PFSK-1 (cell line): Measurements from ENCODE around the gene NT5DC3.

Experiments
- FOXP2 ChIP-seq: optimal IDR thresholded peaks from 2 replicates; pipeline ENCODE3; 2011; ENCODE audit warnings: borderline replicate concordance, control low read depth, inconsistent platforms; ENCODE audit not compliant: insufficient read depth; ENCODE audit errors: extremely low read length, extremely low read depth
- SIN3A ChIP-seq: IDR thresholded peaks from 2 replicates; pipeline ENCODE4 v1.6.1; 2012; ENCODE audit warnings: mild to moderate bottlenecking, low read length, moderate library complexity, borderline replicate concordance; ENCODE audit not compliant: insufficient read depth
- TAF1 ChIP-seq: IDR thresholded peaks from 2 replicates; pipeline ENCODE4 v1.6.1; 2012; ENCODE audit warnings: low read length, control low read depth, borderline replicate concordance; ENCODE audit not compliant: insufficient read depth
- TF ChIP-seq, protein P1 (sequence below), 2 experiments: IDR thresholded peaks; 2 replicates each; pipeline versions ENCODE4 v1.6.1 to v1.8.0; 2011 to 2012; ENCODE audit warnings: low read depth in 2 of 2, low read length in 2 of 2, control low read depth in 1 of 2, inconsistent platforms in 1 of 2, mild to moderate bottlenecking in 1 of 2, moderate library complexity in 1 of 2; ENCODE audit not compliant: insufficient read depth in 1 of 2

DNA sequence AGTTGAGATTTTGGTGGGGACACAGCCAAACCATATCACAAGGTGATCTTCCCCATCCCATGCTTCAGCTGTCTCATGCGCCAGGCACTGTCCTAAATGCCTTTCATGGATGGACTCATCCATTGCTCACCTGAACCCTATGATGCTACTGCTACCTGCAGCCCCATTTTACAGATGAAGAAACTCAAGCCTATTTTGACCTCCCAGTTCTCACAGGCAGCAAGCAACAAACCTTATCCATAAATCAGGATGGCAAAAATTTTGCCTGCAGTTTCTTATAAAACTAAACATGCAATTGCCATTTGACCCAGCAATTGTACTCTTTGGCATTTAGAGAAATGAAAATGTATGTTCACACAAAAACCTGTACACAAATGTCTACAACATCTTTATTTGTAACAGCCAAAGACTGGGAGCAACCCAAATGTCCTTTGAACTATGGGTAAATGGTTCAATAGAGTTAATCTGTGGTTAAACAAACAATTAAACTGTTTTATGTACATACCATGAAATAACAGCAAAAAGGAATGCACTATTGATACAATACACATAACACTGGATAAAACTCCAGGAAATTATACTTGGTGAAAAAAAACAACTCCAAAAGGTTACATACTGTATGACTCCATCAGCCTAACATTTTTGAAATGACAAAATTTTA, 2.6 kb downstream of the NT5DC3 start:
- TF ChIP-seq FOXP2 = no peak
- TF ChIP-seq SIN3A = no peak
- TF ChIP-seq, protein P1, sequence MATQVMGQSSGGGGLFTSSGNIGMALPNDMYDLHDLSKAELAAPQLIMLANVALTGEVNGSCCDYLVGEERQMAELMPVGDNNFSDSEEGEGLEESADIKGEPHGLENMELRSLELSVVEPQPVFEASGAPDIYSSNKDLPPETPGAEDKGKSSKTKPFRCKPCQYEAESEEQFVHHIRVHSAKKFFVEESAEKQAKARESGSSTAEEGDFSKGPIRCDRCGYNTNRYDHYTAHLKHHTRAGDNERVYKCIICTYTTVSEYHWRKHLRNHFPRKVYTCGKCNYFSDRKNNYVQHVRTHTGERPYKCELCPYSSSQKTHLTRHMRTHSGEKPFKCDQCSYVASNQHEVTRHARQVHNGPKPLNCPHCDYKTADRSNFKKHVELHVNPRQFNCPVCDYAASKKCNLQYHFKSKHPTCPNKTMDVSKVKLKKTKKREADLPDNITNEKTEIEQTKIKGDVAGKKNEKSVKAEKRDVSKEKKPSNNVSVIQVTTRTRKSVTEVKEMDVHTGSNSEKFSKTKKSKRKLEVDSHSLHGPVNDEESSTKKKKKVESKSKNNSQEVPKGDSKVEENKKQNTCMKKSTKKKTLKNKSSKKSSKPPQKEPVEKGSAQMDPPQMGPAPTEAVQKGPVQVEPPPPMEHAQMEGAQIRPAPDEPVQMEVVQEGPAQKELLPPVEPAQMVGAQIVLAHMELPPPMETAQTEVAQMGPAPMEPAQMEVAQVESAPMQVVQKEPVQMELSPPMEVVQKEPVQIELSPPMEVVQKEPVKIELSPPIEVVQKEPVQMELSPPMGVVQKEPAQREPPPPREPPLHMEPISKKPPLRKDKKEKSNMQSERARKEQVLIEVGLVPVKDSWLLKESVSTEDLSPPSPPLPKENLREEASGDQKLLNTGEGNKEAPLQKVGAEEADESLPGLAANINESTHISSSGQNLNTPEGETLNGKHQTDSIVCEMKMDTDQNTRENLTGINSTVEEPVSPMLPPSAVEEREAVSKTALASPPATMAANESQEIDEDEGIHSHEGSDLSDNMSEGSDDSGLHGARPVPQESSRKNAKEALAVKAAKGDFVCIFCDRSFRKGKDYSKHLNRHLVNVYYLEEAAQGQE (IDR thresholded peaks at IDR 0.05; ENCODE audit: insufficient read depth in 1 of 2, low read depth in 2 of 2, low read length in 2 of 2) = no peak
- no peak for TF ChIP-seq TAF1
